ENCODE results near the gene PAM16. TPM values are rescaled to one million over a fixed set of nuclear protein-coding genes. Genes with fewer than 3 reads are reported as not detected.
"Not testable (repeated sequence)": the region's sequence is repeated elsewhere in the genome, so short reads cannot be mapped to it uniquely, and the experiment has no call there.

The PAM16 gene
- total RNA-seq = 16.3 and 21.0 TPM in 2 replicates

DNA sequence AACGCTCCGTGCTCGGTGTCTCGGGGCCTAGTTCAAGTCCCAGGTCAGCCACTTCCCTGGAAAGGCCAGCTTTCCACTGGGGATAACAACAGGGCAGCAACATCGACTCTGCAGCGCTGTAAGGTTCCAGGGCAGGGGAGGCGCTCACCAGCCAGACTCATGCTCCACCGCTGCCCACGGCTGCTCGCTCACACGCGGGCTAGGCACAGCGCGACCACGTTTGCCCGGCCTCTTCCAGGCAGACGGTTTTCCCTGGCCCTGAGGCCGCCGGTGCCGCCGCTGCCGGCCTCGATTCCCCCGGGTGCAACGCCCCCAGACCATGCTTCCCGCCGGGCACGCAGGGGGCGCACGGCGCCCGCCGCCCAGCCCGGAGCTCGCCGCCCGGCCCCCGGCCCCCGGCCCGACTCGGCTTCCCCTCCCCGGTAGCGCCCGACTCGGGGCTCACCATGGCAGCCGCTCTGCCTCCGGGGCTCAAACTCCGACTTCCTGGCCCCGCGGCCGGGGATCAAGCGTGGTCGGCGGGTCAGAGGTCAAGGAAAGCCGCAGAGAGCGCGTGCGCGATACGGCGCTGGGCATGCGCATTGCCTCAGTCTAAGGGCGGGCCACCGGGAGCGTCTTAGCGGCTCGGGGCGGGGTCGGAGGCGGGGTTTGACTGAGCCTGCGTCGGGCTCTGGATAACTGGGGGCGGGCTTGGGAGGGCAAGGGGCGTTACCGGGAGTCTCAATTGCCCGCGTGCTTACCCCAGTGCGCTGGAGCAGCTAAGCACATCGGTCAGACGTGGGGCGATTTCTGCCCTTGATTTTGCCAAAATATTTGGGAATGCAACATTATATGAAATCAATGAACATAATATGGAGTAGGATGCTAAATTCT lies at the start of gene PAM16:
TSS of gene PAM16 (minus strand) at position 535 of the 873 bp plus-strand sequence. CDS start at position 448, 87 bp downstream.
- DNase-seq (ENCODE audit: low read depth in 2 of 2) = peak; percentile 93 to 94

DNA sequence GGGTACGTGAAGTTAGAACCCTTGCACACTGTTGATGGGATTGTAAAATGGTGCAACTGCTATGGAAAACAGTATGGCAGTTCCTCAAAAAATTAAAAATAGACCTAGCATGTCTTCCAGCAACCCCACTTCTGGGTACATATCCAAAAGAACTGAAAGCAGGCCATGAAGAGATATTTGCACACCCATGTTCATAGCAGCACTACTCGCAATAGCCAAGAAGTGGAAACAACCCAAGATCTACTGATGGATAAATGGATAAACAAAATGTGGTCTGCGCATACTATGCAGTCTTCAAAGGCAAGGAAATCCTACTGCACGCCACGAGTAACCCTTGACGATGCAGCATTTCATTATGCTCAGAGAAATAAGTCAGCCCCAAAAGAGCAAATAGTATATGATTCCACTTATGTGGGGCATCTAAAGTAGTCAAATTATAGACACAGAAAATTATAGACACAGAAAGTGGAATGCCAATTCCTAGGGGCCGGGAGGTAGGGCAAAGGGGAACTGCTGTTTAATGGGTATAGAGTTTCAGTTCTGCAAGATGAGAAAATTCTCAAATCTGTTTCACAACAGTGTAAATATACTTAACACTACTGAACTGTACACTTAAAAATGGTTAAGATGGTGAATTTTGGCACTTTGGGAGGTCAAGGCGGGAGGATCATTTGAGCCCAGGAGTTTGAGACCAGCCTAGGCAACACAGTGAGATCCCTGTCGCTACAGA lies 48.0 kb upstream of the PAM16 start:
- DNase-seq (ENCODE audit: low read depth in 2 of 2) = no peak

DNA sequence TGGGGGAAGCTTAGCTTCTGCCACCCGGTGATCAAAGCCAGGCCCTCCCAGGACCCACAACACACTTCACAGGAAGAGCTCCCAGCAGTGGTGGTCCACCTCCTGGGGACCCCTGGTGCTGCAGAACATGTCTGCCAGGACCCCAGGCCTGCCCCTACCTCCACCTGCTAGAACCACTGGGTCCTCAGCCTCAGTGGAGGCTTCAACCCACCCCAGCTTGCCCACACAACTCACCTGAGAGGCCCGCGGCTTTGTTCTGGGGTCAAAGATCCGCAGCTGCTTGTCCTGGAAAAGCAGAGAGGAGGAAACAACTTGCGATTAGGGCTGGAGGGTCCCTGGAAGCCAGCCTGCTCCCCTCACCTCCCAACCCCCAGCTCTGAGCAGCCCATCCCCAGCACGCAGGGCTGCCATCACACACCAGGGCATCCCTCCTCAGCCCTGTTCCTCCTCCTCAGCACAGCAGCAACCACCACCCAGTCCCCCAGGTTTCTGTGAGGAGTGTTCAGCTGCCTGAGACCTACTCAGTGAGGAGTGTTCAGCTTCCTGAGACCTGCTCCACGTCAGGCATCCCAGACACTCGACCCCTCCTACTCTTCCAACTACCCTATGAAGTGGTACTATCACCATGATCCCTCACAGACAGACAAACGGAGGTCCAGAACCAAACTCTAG lies 44.1 kb upstream of the PAM16 start:
- no peak for DNase-seq (ENCODE audit: low read depth in 2 of 2)

DNA sequence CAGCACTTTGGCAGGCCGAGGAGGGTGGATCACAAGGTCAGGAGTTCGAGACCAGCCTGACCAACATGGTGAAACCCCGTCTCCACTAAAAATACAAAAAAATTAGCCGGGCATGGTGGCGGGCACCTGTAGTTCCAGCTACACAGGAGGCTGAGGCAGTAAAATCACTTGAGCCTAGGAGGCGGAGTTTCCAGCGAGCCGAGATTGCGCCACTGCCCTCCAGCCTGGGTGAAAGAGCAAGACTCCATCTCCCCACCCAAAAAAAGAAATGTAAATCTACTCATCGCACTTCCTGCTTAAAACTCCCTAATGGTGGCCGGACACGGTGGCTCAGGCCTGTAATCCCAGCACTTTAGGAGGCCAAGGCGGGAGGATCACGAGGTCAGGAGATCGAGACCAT lies 42.7 kb upstream of the PAM16 start:
- DNase-seq (ENCODE audit: low read depth in 2 of 2) = not testable (repeated sequence)

DNA sequence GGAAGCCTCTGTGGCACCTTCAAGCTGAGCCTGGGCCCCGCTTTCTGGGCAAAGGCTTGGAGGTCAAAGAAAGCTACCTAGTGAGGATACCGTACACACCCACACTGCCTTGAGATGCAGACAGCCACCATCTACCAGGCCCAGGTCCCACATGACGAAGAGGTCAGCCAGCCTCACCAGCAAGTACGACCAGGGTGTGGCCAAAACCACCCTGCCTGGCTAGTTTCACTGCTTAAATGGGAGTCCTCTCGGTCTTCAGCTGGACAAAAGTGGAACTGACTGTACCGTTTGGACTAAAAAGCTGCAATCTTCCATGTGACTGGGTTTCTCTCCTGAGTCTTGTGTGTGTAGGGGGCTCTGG lies 42.1 kb upstream of the PAM16 start:
- DNase-seq (ENCODE audit: low read depth in 2 of 2) = no peak

DNA sequence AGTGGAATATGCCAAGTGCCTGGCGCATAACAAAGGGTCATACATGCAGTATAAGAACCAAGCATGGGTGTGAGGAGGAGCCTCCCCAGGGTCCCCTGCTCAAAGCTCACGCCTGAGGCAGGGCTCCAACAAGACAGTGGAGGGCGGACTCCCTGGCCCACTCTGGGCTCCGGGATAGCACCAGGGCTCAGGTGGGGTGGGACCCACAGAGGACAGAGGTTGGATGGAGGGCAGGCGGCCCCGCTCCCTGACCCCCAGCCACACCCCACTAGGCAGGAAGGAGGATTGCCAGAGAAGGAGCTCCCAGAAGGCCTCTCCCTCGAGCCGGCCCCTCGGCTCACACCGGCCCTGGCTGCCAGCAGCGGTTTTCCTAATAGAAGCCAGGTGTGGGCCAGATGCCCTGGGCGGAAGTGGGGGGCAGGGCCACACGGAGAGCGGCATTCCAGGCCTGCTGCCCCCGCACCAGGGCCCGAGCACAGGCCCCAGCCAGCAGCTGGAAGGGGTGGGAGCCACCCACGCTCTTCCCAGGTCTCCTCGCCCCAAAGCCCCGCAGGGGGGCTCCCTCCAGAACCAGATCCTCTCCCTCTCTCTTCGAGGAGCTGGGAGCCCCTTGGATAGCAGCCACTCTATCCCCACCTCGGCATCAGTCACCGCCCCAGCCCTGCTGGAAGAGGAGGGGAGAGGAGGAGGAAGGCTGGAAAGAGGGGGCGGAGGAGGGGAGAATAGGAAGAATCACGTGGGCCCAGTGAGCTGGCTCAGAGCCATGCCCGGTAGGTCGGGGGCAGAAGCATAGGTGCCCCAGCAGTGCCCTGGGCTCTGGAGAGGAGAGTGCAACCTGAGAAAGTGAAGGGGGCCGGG lies 41.5 kb upstream of the PAM16 start:
- no peak for DNase-seq (ENCODE audit: low read depth in 2 of 2)

DNA sequence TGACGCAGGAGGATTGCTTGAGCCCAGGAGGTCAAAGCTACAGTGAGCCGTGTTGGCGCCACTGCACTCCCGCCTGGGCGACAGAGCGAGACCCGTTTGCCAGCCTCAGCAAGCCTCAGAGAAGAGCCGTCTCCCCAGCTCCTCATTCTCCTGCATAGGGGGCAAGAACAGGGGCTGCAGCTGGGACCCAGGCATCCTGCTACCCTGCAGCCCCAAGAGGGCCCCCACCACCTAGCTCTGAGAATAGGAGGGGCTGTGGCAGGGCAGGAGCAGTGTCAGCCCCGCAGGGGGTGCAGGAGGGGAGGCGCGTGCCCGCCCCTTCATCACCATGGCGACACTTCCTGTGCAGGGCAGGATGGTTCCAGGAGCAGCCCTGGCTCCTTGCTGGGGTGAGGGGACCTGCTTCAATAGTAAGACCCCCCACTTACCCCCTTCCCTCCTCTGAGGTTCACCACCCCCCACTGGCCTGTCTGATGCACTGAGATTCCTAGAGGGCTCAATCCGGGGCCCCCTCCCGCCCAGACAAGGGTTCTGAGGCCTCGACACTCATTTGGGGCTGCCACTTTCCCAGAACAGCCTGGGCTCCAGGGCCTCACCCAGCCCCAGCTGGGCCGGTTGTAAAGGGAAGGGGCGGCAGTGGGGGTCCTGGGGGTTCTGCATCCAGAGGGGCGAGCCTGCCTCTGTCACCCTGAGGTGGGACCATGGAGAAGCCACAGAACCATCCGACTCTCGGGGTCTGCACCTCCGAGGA lies 40.7 kb upstream of the PAM16 start:
- no peak for DNase-seq (ENCODE audit: low read depth in 2 of 2)

DNA sequence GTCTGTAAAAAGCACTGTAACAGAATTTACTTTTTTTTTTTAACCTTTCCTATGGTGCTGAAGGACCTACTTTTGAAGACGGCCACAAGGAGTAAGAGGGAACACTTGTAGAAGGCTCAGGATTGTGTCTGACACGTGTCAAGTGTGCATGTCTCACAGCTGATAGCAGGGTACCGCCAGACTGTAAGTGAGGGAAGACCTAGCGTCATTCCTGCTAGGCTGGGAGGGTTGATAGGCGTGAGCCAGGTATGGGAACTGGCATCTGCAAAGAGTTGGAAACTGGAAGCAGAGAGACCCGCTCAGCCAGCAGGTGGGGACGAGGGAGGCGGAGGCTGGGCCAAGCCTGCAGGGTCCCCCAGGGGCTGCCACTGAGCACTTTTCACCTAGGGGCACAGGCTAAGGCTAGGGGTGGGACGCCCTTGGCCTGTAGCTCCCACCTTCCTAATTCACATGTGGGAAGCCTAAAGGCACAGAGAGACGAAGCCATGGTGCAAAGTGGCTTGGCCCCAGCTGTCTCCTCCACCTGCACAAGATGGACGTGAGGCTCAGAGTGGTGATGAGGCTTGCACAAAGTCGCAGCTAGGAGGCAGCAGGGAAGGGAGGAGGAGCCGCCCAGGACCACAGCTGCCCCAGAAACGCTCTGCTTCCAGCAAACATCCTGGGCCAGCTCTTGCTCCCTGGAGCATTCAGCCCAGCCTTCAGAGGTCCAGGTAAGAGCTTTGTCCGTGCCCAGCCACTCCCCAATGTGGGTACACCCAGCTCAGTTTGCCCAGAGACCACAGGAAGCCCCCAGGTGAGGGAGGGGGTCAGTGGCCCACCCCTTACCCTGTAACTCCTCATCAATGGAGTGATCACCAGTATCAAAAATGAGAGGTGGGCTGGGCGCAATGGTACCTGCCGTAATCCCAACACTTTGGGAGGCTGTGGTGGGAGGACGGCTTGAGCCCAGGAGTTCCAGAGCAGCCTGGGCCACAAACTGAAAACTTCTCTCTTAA lies 39.4 kb upstream of the PAM16 start:
- no peak for DNase-seq (ENCODE audit: low read depth in 2 of 2)

DNA sequence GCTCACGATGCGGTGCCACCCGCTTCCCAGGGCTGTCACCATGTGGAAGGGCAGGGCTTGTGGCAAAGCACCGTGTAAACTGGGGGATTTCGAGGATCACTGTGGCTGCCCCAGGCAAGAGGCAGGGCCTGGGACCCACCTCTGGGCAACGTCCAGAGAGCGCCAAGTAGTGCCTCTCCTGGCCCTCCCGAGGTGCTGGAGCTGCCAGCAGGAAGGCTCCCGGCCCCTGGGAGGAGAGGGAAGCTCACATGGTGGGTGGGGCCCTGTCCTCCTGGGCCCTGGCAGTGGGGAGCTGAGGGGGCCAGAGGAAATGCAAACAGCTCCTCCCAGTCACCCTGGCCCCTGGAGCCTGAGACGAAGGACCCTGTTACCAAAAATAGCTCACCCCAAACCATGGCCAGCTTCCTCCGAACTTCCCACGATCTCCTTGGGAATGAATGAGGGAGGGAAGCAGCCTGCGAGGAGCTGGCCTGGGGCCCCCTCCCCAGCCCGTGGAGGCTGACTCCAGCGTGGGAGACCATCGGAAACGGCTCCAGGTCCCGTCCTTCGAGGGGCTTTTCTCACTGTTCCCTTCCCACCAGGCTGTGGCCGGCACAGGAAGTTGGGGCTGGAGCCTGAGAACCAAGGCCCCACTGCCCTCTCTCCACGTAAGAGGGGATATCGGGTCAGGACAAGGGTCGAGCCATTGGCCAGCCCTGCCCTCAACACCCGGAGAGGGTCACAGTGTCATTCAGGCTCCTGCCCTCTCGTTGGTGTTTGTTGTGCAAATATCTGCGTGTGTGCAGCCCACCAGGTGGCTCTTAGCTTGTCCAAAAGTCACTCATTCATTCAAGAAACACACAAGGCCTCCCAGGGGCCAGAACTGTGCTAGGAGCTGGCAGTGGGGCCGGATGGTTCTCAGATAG lies 38.2 kb upstream of the PAM16 start:
- DNase-seq (ENCODE audit: low read depth in 2 of 2) = no peak

DNA sequence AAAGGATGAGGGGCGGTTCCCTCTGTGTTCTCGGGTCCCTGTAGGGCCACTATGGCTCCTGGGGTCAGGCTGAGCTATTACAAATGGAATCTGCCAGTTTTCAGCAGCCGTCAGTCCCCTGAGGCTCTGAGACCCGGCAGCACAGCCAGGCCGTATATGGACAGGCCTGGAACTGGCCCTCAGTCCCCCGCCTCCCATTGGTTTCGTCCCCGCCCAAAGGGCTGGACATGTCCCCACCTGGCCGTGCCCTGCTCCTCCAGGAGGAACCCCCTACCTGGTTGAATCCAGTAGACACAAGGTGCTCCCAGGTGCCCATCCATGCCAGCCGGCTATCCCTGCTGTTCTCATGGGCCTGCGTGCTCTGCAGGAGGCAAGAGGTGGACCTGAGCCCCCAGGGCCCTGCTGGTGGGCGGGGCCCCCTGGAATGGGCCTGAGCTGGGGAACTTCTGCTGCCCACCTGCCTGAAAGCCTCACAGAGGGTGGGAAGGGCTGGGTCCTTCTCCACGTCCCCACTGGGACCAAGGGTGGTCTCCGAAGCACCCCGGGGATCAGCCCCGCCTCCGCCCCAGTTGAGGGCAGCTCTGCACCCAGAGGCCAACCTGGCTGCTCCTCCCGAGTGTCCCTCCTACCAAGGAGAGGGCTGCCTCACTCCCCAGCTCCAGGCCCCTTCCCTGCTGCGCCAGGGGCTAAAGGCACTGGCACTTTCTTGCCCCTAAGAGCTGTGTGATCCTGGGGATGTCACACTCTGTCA lies 37.3 kb upstream of the PAM16 start:
- no peak for DNase-seq (ENCODE audit: low read depth in 2 of 2)

DNA sequence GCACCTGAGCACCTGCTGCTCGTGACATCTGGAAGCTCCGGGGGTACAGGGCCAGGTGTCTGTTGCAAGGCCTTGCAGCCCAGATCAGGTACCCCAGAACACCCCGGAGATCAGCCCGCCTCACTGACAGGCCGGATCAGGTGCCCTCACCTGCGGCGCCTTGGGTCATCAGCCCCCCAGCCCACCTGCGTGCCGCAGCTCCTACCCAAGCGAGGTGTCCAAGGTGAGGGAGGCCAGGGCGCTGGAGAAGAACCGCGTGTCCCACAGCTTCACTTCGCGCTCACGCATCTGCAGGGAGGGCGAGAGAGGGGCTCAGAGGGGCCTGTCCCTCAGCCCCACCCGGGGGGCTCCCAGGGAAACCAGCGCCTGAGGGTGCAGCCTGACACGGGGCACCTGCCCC lies 36.7 kb upstream of the PAM16 start:
- no peak for DNase-seq (ENCODE audit: low read depth in 2 of 2)

DNA sequence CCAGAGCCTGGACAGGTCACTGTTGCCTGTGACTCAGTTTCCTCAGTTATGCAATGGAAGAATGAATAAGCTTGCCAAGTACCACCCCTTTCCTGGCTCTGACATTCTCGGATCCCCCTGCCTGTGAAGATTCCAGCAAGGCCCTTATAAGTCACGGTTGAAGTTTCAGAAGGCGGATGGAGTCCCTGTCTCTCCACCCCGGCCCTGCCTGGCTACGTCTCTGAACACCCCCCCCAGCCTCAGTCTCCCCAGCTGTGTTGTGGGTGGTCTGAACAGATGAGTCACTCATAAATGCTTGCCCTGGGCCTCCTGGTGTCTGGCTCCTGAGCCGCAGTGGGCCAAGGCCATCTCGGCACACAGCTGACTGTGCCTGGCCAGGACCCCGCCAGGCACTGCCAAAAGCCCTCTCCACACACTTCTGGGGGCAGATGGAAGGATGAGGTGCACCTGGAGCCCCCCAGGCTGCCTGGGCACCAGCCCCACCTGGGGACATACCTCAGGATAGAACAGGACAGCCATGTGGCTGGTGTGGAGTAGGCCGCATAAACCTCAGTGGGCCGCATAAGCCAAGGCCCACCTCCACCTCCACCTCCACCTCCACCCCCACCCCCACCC lies 35.9 kb upstream of the PAM16 start:
- DNase-seq (ENCODE audit: low read depth in 2 of 2) = peak in 1 of 2 donors; percentile 42

DNA sequence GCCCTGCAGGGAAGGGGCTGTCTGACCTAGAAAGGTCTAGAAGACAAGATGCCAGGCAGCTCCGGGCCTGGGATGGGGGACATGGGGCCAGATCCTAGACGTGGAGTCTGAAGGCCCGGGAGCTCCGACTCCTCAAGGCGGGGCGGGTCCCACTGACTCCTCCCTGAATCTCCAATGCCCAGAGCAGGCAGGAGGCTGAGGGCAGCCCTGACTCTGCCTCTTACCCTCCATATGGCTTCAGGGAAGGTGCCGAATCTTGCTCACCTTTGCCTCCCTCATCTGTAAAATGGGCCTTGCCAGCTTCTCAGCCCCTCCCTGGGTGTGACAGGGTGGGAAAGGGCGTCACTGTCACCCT lies 35.3 kb upstream of the PAM16 start:
- no peak for DNase-seq (ENCODE audit: low read depth in 2 of 2)

DNA sequence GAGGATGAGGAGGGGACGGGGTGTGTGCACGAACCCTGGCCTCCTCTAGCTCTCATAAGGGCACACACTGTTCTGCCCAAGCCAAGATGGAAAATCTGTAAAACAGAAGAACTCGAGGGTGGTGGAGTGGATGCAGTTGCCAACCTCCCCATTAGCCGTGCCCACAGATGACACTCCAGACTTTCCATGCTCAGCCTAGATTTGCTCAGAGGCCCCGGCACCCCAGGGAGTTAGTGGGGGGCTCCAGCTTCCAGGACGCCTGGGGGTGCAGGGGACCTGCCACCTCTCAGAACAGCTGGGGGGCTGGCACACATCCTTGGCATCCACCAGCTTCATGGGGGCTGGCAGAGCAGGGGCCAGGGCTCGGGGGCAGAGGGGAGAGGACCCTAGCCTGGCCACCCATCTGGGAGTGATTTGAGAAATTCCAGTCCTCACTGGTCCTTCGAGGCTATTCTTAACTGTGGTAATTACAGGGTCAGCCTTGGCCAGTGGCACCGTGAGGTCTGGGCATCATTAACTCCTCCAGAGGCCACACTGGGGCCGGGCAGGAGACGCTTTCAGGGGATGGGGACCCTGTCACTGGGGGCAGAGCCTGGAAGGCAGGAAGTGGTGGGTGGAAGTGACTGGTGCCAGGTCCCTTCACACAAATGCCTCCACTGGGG lies 34.8 kb upstream of the PAM16 start:
- no peak for DNase-seq (ENCODE audit: low read depth in 2 of 2)

DNA sequence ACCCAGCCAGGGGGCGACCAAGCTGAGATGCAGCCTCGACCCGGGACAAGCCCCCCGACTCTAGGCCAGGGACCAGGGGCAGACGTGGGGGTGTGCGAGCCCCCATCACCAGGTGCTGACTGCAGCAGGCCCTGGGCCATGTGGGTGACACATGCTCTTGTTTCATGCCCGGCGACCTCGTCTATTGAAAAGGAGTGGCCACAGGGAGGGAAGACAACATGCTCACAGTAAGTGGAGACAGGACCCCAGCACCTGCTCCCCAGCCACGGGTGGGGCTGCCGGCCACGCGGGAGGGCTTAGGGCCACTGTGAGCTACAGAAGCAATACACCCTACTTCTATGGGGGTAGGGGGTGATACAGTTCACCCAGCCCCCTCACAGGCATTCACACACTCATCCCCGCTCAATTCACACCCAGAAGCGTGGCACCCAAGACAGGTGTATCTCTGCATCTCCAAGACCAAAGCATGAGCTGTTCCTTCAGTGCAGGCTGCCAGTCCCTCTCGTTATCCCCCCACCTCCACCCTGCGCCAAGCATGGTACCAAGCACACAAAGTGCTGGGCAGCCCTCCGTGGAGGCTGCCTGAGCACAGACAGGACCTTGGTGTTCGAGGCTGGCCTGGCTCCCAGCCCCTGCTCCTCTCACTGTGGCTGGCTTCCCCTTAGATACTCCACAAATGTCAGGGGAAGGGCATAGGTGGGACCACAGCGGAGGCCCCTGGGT lies 34.1 kb upstream of the PAM16 start:
- DNase-seq (ENCODE audit: low read depth in 2 of 2) = no peak

DNA sequence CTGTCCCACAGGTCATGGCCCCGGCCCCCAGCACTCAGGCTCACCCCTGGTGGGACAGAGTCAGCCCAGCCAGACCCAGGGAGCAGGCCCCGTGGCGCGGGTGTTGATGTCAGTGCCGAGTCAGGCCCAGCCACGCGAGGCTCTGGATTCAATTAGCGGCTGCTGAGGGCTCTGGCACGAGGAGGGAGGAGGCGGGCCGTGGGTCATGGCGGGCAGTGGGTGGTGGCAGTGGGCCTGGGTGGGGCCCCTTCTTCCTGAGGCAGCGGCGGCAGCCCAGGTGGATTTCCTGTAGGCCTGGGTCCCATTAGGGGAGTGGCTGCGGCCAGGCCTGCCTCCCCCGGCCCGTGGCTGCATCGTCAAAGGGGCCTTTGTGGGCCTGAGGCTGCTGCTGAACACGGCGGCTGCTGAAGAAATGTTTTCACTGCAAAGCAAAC lies 33.4 kb upstream of the PAM16 start:
- no peak for DNase-seq (ENCODE audit: low read depth in 2 of 2)

All from lung microvascular endothelial cell (primary cell).